ENCODE results near the gene SLX4IP. TPM values are rescaled to one million over a fixed set of nuclear protein-coding genes. Genes with fewer than 3 reads are reported as not detected.

Gene SLX4IP
- total RNA-seq, 1 experiment from 2014 or later, result 11.1 TPM

- ChIA-PET RAD21 (ENCODE audit: low non-redundant PET in 1 of 2, low total read pairs in 2 of 2, uncharacterized antibody in 2 of 2, unreplicated experiment in 2 of 2) (no interaction called here), POLR2A (no interaction called here), CTCF (no interaction called here)
- peaks cover 0 to 23% of the 10 kb centered on the region in 2 experiments; a peak in 2 of 4 replicates for H3K4me1 ChIP-seq (ENCODE audit: control insufficient read depth in 1 of 2, insufficient read depth in 2 of 2, low read length in 2 of 2)
- no TSS peak for BruUV-seq (replicated peaks)
- DNase-seq (ENCODE audit: low read depth, low spot score), result no peak
- H3K79me2 ChIP-seq (ENCODE audit: insufficient read depth, low read length), result peaks cover 6% of the 10 kb centered on the region; the same call in 1 of the 2 replicates
- no peak for ATAC-seq
- no peaks in the 10 kb centered on the region for H3K36me3 ChIP-seq (ENCODE audit: control insufficient read depth in 1 of 2, insufficient read depth in 2 of 2, low read length in 2 of 2)
- H3K9me3 ChIP-seq (ENCODE audit: control insufficient read depth in 1 of 2, insufficient read depth in 1 of 2, low read depth in 1 of 2, low read length in 2 of 2), result no peaks in the 10 kb centered on the region
- H3K9ac ChIP-seq (ENCODE audit: low read length), result no peak overlapping the region
- H3K4me3 ChIP-seq (replicated peaks in 1 of 2; ENCODE audit: low read depth in 1 of 2, low read length in 2 of 2), result no peak overlapping the region
- intact Hi-C loops (cut with micrococcal nuclease), result no loop called here
- no peaks in the 10 kb centered on the region for H3K9me2 ChIP-seq (ENCODE audit: insufficient read depth)
- H4K20me1 ChIP-seq (ENCODE audit: insufficient read depth), result no peaks in the 10 kb centered on the region
- no peak overlapping the region for H3K27ac ChIP-seq (ENCODE audit: low read depth, low read length)
- no peak overlapping the region for H2AFZ ChIP-seq (ENCODE audit: low read depth, low read length, poor library complexity, severe bottlenecking)
- no peaks in the 10 kb centered on the region for H3K27me3 ChIP-seq (ENCODE audit: insufficient read depth, low read length)
- TF ChIP-seq JUND (IDR thresholded peaks at IDR 0.05), result peak; percentile 46
- no peak for TF ChIP-seq EZH2phosphoT487 (IDR thresholded peaks at IDR 0.05; ENCODE audit: borderline replicate concordance)
- no peak for TF ChIP-seq POLR2AphosphoS5 (IDR thresholded peaks at IDR 0.05; ENCODE audit: low read depth, low read length)
- TF ChIP-seq TCF7L2 (IDR thresholded peaks at IDR 0.05; ENCODE audit: borderline replicate concordance, extremely low read depth, insufficient read depth, insufficient read length), result no peak
- TF ChIP-seq FOSL1 (IDR thresholded peaks at IDR 0.05; ENCODE audit: low read depth), result peak; percentile 66
- H3K4me2 ChIP-seq (ENCODE audit: low read length), result peak overlapping the region; percentile 11; the same call in 1 of the 2 replicates
Measured at GRCh38 chr20:10489853-10490252, 54.7 kb downstream of the SLX4IP start.

GRCh38 chr20:10490257-10490656 lies 55.2 kb downstream of the SLX4IP start:
- no peak overlapping the region for H3K27ac ChIP-seq (ENCODE audit: low read depth, low read length)
- intact Hi-C loops (cut with micrococcal nuclease), result no loop called here
- no peak overlapping the region for H3K4me2 ChIP-seq (ENCODE audit: low read length)
- no TSS peak for BruUV-seq (replicated peaks)
- no peaks in the 10 kb centered on the region for H3K9me3 ChIP-seq (ENCODE audit: control insufficient read depth in 1 of 2, insufficient read depth in 1 of 2, low read depth in 1 of 2, low read length in 2 of 2)
- H3K79me2 ChIP-seq (ENCODE audit: insufficient read depth, low read length), result peaks cover 6% of the 10 kb centered on the region; the same call in 1 of the 2 replicates
- no peak for TF ChIP-seq CBX3 (IDR thresholded peaks at IDR 0.05; ENCODE audit: low read depth)
- no peak for TF ChIP-seq SIN3A (IDR thresholded peaks at IDR 0.05; ENCODE audit: low read depth)
- no peak for TF ChIP-seq MAX (IDR thresholded peaks at IDR 0.05)
- no peak for TF ChIP-seq CTCF (IDR thresholded peaks at IDR 0.05 in 2 of 3, conservative IDR thresholded peaks at IDR 0.05 in 1 of 3; ENCODE audit: borderline replicate concordance in 1 of 3, insufficient read depth in 1 of 3, low read depth in 2 of 3, low read length in 2 of 3)
- TF ChIP-seq ZNF274 (IDR thresholded peaks at IDR 0.05; ENCODE audit: low read depth, low read length), result no peak
- TF ChIP-seq ELF1 (IDR thresholded peaks at IDR 0.05; ENCODE audit: borderline replicate concordance, low read depth), result no peak
- TF ChIP-seq CEBPB (IDR thresholded peaks at IDR 0.05; ENCODE audit: low read depth), result no peak
- no peak for TF ChIP-seq RAD21 (IDR thresholded peaks at IDR 0.05; ENCODE audit: low read depth)
- TF ChIP-seq ZBTB33 (IDR thresholded peaks at IDR 0.05; ENCODE audit: extremely low read depth, insufficient replicate concordance, low read length), result no peak
- no peak for TF ChIP-seq YY1 (IDR thresholded peaks at IDR 0.05; ENCODE audit: extremely low read depth, insufficient replicate concordance, low read depth, low read length)
- no peak for TF ChIP-seq EGR1 (IDR thresholded peaks at IDR 0.05; ENCODE audit: low read depth)
- TF ChIP-seq ZFX (IDR thresholded peaks at IDR 0.05), result no peak
- TF ChIP-seq TCF7L2 (IDR thresholded peaks at IDR 0.05; ENCODE audit: borderline replicate concordance, extremely low read depth, insufficient read depth, insufficient read length), result no peak
- no peak overlapping the region for H3K4me3 ChIP-seq (replicated peaks in 1 of 2; ENCODE audit: low read depth in 1 of 2, low read length in 2 of 2)
- no peaks in the 10 kb centered on the region; the same call in 1 of the 2 replicates for H3K9me2 ChIP-seq (ENCODE audit: insufficient read depth)
- ChIA-PET CTCF (no interaction called here), RAD21 (ENCODE audit: low non-redundant PET in 1 of 2, low total read pairs in 2 of 2, uncharacterized antibody in 2 of 2, unreplicated experiment in 2 of 2) (no interaction called here), POLR2A (no interaction called here)
- no peaks in the 10 kb centered on the region for H3K36me3 ChIP-seq (ENCODE audit: control insufficient read depth in 1 of 2, insufficient read depth in 2 of 2, low read length in 2 of 2)
- peaks cover 0 to 23% of the 10 kb centered on the region in 2 experiments; a peak in 2 of 4 replicates for H3K4me1 ChIP-seq (ENCODE audit: control insufficient read depth in 1 of 2, insufficient read depth in 2 of 2, low read length in 2 of 2)
- no peak overlapping the region for H2AFZ ChIP-seq (ENCODE audit: low read depth, low read length, poor library complexity, severe bottlenecking)
- H3K9ac ChIP-seq (ENCODE audit: low read length), result no peak overlapping the region
- no peaks in the 10 kb centered on the region for H3K27me3 ChIP-seq (ENCODE audit: insufficient read depth, low read length)
- DNase-seq (ENCODE audit: low read depth, low spot score), result no peak
- H4K20me1 ChIP-seq (ENCODE audit: insufficient read depth), result no peaks in the 10 kb centered on the region
- ATAC-seq, result no peak

Data from HCT116 (cell line).